Effector CD8-positive, alpha-beta T cell (primary cell): ENCODE measurements around the gene PPFIA1.
A peak's percentile ranks its signal among the peaks of the same experiment; 100 is the strongest.
"Not testable (repeated sequence)": the region's sequence is repeated elsewhere in the genome, so short reads cannot be mapped to it uniquely, and the experiment has no call there.

Source experiments
- DNase-seq: peaks from one replicate; lab custom pipeline; 2025; lab: John Stamatoyannopoulos, UW

PPFIA1 gene

DNA sequence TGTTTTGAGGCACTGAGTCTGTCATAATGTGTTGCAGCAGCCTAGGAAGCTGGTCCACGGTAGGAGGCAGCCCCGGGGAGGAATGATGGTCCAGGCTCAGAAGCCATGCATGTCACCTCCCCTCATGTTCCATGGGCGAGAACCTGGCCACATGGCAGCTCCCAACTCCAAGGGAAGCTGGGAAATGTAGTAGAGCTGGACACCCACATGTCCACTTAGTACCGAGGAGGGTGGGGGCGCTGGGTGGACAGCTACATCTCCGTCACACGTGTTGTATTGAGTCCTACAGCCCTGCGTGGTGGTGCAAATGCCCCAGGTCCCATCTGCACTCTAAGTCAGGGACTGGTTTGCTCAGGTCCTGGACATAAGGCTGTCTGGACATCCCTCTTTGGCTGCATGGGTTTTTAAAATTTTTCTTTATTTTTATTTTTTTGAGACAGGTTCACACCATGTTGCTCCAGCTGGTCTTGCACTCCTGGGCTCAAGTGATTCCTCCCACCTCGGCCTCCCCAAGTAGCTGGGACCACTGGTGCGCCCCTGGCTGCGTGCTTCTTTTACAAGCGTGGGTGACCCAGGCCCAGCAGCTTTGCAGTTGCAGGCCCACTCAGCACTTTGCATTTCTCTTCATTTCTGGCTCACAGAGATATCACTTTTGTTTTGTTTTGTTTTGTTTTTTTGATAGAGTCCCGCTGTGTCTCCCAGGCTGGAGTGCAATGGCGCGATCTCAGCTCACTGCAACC lies 123.9 kb downstream of the PPFIA1 start:
- no peak for DNase-seq

DNA sequence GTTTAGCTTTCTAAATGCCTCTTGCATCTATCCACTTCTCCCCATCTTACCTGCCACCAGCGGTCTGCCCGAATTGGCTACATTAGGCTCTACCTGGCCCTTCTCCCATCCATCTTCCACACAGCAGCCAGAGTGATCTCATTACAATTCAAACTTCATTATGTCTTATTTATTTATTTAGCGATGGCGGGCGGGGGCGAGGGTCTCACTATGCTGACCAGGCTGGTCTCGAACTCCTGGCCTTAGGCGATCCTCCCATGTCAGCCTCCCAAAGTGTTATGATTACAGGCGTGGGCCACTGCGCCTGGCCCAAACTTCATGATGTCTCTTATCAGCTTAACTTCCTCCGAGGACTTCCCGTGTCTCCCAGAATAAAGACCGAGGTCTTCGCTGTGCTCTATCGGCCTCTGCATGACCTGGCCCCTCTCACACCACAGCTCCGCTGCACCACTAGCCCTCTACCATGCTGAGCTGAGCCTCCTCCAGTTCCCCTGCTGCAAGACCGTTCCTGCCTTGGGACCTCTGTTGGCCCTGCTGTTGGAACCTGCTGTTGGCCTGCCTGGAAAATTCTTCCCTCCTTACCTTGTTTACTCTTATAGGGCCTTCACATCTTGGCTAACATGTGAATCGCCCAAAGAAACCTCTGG lies 127.0 kb downstream of the PPFIA1 start:
- DNase-seq: no peak

DNA sequence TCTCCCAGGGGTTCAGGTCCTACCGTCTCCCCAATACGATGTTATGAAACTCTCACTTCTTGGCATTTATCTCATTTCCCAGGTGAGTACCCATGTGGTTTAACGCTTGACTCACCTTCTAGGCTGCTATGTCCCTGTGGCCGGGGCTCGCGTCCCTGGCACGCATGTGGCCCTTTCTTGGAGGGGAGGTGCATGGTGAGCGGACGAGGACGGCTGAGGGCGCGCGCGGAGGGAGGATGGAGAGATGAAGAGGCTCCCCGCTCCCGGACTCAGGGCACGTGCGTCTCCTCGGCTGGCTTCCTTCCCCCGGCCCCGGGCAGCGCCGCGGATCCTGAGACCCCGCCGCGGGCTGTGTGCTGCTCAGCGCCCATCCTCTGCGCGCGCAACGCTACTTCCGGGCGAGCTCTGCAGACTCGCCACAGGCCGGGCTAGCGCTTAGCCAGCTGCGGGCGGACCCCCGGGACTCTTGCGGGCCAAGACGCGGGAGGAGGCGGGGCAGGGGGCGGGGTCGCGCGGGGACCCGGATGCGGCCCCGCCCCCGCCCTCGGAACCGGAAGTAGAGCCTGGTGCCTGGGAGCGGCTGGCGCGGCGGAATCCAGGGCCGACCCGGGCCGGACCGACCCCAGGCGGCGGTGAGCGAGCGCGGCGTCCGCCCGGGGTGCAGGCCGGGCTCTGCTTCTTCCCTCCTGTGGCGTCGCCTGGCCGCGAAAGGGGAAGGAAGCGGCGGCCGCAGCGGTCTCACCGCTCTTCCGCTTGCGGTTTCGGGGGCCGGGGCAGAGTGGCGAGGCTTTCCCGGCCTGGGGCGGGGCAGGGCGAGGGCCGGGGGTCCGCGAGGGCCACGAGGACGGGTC lies 127.7 kb downstream of the PPFIA1 start, which contains the start of gene CTTN:
TSS of gene CTTN (plus strand) at position 547 of the 851 bp plus-strand sequence. CDS start 8,769 bp downstream, outside the sequence.
- DNase-seq: peak; percentile 24

DNA sequence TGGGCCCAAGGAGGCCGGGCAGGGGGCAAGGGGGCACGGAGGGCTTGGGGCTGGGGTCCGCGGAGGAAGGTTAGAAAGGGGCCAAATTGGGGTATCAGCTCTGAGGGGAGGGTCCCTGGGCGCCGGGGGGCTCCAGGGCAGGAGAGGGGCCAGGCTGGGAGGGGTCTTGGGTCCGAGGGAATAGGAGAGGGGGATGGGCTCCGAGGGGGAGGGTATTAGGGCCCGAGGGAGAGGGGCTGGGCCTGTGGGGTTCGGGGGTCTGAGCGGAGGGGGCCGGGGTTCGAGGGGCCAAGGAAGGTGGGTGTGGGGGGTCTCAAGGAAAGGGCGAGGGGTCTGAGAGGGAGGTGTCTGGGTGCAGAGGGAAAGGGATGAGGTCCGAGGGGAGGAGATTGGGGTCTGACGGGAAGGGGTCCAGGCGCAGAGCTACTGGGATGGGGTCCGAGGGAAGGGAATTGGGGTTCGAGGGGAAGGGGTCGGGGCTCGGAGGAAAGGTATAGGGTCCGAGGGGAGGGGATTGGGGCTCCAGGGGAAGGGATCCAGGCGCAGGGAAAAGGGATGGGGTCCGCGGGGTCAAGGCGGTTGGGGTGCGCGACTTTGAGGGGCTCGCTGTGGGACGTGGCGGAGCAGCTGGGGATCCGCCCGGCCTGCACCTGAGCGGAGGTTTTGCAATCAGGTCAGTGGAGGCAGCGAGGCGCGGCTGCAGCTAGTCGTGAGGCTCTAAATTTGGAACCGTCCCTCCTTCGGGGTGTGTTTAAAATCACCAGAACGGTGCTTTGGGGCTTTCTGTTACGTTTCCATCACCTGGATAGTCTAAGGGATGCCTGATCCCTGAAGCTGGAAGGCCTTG lies 128.6 kb downstream of the PPFIA1 start:
- DNase-seq: no peak

DNA sequence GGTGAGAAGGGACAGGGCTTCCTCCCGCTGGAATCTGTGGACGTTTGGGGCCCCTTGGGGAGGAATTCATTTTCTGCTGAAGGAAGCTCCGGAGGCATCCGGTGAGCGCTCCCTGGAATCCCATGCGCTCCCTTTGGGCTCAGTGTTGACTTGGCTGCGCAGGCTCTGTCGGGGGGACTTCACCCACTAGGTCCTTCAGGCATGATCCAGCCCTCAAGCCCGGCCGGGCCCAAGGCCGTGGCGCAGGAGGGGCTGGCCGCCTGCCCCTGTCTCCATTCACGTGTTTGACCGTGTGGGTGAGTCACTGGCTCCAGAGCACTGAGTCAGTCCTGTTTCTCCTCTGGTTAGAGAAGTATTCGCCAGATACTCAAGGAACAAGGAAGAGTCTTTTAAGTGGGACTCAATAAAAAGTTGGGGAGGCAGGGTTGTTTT lies 129.2 kb downstream of the PPFIA1 start:
- no peak for DNase-seq

DNA sequence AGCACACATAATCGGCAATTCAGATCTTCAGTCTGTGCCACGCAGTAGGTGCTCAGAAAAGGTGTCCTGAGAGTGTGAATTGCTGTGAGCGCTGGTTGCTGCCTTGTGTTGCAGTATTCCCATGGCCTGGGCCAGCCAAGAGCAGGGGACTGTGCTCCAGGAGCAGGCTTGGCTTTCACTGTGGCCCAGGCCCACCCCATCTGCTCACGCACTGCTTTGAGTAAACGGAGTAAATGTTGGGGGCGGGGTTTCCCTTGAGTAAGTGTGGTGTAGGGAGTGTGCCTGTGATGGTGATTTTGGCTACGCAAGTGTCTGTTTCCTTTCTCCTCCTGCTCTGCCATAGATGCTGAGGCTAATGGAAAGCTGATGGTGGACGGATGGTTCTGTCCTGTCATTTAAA lies 130.2 kb downstream of the PPFIA1 start:
- no peak for DNase-seq

DNA sequence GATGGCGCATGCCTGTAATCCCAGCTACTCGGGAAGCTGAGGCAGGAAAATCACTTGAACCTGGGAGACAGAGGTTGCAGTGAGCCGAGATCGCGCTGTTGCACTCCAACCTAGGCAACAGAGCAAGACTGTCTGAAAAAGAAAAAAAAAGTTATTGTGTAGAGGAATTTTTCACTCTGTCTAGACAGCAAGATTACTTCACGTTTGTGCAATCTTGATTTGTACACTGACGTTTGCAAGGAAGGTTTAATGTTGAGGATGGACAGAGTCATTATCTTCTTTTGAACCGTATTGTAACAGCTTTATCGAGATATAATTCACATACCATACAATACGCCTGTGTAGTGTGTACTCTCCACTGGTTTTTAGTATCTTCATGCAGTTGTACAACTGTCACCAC lies 131.5 kb downstream of the PPFIA1 start:
- no peak for DNase-seq

DNA sequence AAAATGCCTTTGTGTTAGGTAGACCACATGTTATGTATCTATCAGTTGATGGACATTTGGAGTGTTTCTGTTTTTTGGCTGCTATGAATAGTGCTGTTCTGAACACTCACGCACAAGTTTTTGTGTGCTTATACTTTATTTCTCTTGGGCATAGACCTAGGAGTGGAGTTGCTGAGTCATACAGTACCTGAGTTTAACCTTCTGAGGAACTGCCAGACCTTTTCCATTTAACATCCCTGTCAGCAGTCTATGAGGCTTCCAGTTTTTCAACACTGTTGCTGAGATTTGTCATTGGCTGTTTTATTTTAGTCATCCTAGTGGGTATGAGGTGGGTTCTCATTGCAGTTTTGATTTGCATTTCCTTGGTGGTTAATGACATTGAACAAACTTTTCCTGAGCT lies 132.2 kb downstream of the PPFIA1 start:
- no peak for DNase-seq

DNA sequence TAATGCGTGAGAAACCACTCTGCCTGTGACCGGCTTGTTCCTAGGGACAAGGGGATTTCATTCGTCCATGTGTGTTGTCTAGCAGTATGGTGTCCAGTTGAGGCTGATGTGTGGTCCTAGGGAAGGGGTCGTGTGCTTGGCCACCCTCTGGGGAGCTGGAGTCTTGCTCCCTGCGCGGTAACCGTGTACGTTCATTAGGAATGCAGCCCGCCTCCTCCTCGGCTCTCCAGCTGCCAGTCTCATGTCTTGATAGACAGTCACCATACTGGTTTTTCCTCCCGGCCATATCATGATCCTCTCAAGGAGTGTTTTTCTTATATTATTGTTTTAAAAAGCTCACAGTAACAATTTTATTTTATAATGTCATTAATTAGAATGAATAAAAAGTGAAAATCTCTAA lies 133.8 kb downstream of the PPFIA1 start:
- DNase-seq: no peak

DNA sequence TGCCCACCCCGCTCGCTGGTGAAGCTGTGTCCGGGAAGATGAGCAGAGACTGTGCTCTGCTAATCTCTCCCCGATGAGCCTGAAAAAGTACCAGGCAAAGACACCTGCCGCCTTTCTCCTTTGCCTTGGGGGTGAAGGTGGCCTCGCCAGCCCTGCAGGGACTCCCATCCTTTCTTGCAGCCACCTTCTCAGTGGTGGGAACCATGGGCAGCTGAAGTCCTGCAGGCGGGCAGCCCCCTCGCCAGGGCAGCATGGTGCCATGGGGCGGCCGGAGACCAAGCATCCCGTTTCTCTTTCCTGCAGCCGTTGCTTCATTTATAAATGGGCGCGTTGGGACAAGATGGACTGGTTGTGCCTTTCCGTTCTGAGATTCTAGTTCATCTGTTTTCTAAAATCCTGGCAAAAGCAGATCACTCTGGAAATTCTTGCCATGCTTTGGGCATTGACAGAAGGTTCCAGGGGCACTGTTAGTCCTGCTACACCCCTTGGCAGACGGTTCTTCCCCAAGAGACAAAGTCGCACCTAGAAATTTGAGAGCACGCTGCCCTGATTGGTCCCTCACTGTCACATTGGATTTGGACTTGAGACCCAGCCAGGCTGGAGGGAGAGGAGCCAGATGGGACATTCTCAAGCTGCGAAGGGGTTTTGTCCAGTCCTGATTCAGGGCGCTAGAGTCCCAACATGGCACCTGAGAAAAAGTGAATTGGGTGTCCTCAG lies 135.3 kb downstream of the PPFIA1 start:
- no peak for DNase-seq

DNA sequence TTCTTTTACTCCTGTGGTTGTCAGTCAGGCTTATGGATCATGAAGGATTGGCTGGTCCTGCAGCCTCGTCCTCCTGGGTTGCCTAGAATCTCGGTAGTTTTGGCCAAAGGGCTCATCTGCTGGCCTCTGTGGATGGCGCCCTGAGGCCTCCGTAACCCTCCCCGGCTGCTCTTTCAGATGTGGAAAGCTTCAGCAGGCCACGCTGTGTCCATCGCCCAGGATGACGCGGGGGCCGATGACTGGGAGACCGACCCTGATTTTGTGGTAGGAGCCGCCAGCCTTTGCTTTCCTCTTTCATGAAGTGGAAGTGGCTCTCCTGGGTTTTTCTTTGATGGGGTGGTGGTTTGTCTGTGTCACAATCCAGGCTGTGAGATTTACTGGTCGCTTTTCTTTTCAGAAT lies 136.6 kb downstream of the PPFIA1 start:
- no peak for DNase-seq

DNA sequence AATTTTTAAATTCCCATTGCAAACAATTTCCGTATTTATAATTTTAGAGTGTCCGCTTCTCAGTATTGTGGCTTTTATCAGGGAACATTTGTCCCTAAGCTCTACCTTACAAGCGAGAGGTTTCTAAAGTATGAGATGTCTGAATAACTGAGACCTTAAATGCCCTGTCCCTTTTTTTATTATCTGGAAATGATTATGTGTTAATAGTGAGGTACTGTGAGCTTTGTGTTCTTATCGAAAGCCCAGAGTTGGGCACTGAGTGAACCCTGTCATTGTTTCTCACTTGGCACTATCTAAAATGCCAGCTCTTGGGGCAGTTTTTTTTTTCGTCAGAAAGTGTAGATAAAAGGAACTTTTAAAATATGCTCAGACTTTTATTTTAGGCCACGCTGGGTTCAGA lies 137.3 kb downstream of the PPFIA1 start:
- DNase-seq: no peak

DNA sequence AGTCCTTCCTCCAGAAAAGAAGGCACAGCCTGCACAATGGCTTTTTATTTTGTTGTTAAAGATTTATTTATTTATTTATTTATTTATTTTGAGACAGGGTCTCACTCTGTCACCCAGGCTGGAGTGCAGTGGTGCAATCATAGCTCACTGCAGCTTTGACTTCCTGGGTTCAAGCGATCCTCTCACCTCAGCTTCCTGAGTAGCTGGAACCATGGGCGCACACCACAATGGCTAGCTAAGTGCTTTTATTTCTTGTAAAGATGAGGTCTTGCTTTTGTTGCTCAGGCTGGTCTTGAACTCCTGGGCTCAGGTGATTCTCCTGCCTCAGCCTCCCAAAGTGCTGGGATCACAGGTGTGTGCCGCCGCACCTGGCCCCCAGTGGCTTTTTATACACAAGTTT lies 137.8 kb downstream of the PPFIA1 start:
- not testable (repeated sequence) for DNase-seq

DNA sequence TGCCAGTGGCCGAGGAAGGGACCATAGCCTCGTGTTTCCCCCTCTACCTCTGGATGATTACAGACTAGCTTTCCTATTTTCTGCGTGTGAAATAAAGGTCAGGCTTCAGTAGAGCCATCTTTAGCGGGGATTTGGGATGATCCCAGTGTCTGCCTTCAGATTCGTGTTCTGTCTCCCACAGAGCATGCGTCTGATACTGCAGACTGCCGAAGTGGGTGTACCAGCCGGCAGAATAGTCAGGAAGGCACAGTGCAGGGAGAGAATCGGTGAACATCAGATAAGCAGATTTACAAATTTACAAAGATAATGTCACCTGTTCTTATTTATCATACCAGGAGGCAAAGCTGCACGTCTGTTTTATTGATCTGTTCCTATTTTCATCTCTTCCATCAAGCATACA lies 138.9 kb downstream of the PPFIA1 start:
- DNase-seq: no peak

DNA sequence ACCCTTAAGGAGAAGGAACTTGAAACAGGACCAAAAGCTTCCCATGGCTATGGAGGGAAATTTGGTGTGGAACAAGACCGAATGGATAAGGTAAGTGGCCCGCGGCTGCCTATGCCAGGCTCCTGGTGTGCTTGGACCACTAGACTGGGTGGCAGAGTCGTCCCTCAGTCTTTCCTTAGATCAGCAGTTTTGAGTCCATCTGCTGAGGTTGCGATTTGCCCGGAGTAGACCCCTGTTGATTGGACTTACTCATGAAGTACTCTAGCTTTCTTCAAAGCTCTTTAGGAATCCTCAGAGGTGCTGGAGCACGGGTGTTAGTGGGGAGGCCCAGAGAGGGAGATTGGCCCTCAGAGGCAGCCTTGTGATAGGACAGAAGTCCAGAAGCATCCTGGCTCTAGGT lies 139.4 kb downstream of the PPFIA1 start:
- no peak for DNase-seq

DNA sequence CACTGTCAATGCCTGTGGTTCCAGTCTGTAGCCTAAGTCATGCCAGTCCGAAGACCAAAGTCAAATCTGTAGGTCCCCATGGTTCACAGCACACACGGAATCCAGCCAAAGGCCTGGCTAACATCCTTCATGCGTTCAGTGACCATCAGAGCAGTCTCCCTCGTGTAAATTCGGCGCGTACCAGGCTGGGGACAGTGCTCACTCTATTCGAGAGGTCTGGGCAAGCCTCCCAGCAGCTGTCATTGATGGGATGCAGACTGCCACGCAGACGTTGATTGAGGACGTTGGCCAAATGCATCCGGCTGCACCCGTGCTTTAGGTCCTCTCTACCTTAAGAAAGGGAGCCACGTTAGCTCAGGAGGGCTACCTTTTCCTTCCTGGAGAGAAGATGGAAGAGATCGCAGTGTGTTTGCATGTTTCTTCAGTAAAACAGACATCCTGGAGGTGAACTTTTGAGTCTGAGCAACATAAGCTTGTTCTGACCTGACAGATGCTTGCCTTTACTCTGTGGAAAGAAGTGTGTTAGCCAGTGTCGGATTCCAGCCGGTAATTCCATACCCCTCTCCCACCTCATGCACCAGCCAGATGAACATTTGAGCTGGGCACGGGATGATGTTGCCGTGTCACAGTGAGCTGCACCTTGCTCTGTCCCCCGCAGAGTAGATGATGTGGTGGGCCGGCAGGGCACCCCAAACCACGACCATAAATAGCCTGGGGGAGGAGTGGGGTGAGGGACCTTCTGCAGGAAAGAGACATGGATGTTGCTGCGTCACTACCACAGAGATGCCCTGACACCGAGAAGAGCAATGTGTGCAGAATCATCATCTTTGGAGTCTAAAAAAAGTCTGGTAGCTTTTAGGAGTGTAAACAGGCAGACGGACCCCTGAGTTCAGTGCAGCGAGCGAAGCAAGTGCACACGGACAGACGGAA lies 140.1 kb downstream of the PPFIA1 start:
- no peak for DNase-seq

DNA sequence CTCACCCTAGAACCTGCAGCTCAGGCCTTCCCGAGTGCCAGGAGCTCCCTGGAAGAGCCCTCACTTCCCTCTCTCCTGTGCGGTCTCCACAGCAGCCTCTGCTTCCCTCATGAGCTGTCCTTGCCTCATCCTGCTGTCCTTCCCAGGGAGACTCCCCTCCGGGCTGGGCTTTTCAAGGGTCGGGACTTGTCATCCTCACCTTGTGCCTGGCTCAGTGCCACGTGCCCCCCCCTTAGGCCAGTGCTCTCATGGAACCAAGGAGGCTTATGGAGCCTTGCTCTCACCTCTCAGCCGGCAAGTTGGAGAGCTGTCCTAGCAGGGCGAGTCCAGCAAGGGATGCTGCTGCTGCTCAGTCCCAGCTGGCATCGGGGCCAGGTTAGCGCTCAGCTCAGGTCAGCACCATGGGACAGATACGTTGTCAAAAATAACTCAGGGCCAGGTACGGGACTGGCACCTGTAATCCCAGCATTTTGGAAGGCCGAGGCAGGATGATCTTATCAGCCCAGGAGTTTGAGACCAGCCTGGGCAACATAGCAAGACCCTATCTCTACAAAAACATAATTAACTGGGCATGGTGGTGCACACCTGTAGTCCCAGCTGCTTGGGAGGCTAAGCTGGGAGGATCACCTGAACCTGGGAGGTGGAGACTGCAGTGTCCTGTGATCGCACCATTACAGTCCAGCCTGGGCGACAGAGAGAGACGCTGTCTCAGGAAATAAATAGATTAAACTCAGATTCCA lies 141.4 kb downstream of the PPFIA1 start:
- DNase-seq: no peak

DNA sequence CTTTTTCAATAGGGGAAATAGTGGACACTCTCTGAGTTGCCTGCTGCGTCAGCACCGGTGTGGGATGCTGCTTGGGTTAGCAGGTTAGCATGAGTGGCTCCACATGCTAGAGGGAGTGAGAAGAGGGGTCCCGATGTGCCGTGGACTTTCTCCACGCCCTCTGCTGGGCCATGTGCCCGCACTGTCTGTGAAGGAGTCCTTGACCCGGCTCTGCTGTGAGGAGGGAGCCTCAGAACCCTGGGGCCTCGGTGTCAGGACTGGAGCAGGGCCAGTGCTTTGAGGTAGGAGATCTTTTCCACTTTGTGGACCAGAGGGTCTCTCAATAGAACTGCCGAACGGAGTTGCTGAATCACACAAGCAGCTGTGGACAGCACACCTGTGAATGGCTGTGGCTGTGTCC lies 142.7 kb downstream of the PPFIA1 start:
- DNase-seq: no peak
